Body of pancreas (tissue), 4 donors: Measurements from ENCODE around the gene HIP1. TPM values are rescaled to one million over a fixed set of nuclear protein-coding genes. Genes with fewer than 3 reads are reported as not detected.
"Not testable (repeated sequence)": the region's sequence is repeated elsewhere in the genome, so short reads cannot be mapped to it uniquely, and the experiment has no call there.

ENCODE experiments used
- ATAC-seq: fragments of 150-250 bp; one replicate; pipeline ENCODE4 v1.9.1; 2016
- DNase-seq, 4 donors: peaks; one replicate each; pipeline ENCODE4 v3.0.0-alpha.2; 2019
- H3K27ac ChIP-seq, 4 donors: fragments of 200-600 bp; sonication (generic); 1 replicate in 3 of 4; 2 replicates in 1 of 4; pipeline versions ENCODE4 v1.5.1 to v1.6.1; 2016 to 2019; ENCODE audit warnings: mild to moderate bottlenecking in 1 of 4, mixed read lengths in 1 of 4, moderate library complexity in 1 of 4
- H3K27me3 ChIP-seq, 2 donors: fragments of 200-600 bp; sonication (generic); one replicate each; pipeline ENCODE4 v1.6.0; 2016; ENCODE audit warnings: mild to moderate bottlenecking in 1 of 2
- H3K36me3 ChIP-seq, 2 donors: fragments of 200-600 bp; sonication (generic); replicated peaks in 1 of 2; 2 replicates each; pipeline ENCODE4 v1.5.1; 2016; ENCODE audit warnings: low read depth in 2 of 2; ENCODE audit not compliant: insufficient read depth in 1 of 2
- H3K4me1 ChIP-seq: fragments of 200-600 bp; sonication (generic); one replicate; pipeline ENCODE4 v1.6.0; 2016
- H3K4me3 ChIP-seq, 2 donors: fragments of 200-600 bp; sonication (generic); 1 replicate in 1 of 2; 2 replicates in 1 of 2; pipeline ENCODE4 v1.5.1; 2016 to 2019
- H3K9me3 ChIP-seq, 3 donors: fragments of 200-600 bp; sonication (generic); 1 replicate in 2 of 3; 2 replicates in 1 of 3; pipeline ENCODE4 v1.5.1; 2016
- POLR2A ChIP-seq, 3 donors: fragments of 450-650 bp; IDR thresholded peaks; one replicate each; pipeline ENCODE4 v1.6.1; 2016; ENCODE audit warnings: antibody characterized with exemption in 3 of 3, mild to moderate bottlenecking in 2 of 3
- WGBS, 2 donors: methylation state at CpG; one replicate each; pipeline ENCODE4 v1.1.5; 2017; 5-methylcytosine and 5-hydroxymethylcytosine counted together
- intact Hi-C: fragments of 100-400 bp; cut with DNase I; formaldehyde crosslinking; loops from one replicate; pipeline ENCODE4 v1.15.1; 2023
- small RNA-seq: library from RNA; depleted of rRNA; stranded (forward); fragments of <200 nt; gene quantifications from one replicate; pipeline ENCODE3, GENCODE V24; 2016
- total RNA-seq, 2 donors: library from RNA; depleted of rRNA; stranded (reverse); fragments of >200 nt; gene quantifications; one replicate each; pipeline ENCODE4 v1.1.0, GENCODE V29; 2016

Gene HIP1
- total RNA-seq, 2 donors from 2014 or later = 8.3 to 14.5 TPM

- DNase-seq (peak; percentile 92 to 96 (median 96)), ATAC-seq (peak; percentile 100)
- TF ChIP-seq POLR2A (IDR thresholded peaks at IDR 0.05) = peak; percentile 7 to 70 (median 60)
- Histone ChIP-seq H3K4me3 (peak within 1 kb of the TSS; percentile 77 to 83), H3K27ac (peak within 1 kb of the TSS in 3 of 4 donors; percentile 76 to 86 (median 81))
- H3K9me3 ChIP-seq, intact Hi-C loops, H3K36me3 ChIP-seq, H3K27me3 ChIP-seq, H3K4me1 ChIP-seq: not testable (repeated sequence)
- WGBS, 2 donors = 0% methylated on average over 4 to 49 of the region's 49 CpGs
These were observed 252.6 kb downstream of the HIP1 start, which contains the start of gene POM121C for GRCh38 chr7:75485979-75486643. TSS of gene POM121C (minus strand) at chr7:75486299. CDS start at chr7:75441496, 44,803 bp downstream.

- ATAC-seq, H3K27me3 ChIP-seq, H3K36me3 ChIP-seq, H3K4me1 ChIP-seq, intact Hi-C loops, H3K9me3 ChIP-seq: not testable (repeated sequence)
- WGBS, 2 donors = 0 to 1% methylated on average over 7 to 31 of the region's 32 CpGs
- DNase-seq = peak in 2 of 4 donors; percentile 6 to 13
- peak overlapping the region; percentile 77 to 83 for H3K4me3 ChIP-seq
- peak overlapping the region in 3 of 4 donors; percentile 76 to 86 (median 81) for H3K27ac ChIP-seq
These were observed 253.3 kb downstream of the HIP1 start for GRCh38 chr7:75485355-75485978.

Small RNA genes within 50 kb of the gene (small RNA-seq; reads per million reads assigned to genes)
- gene AC211429.1 (not detected), gene RF00019 (not detected)

Other genes with a start within 250 kb of the HIP1 start
- not detected for gene SPDYE5, start 246.6 kb downstream of the HIP1 start, total RNA-seq
- gene CCL26, start 33.3 kb upstream of the HIP1 start, total RNA-seq = not detected
- gene CCL24, start 74.9 kb upstream of the HIP1 start, total RNA-seq = not detected
- 10 to 100 TPM; 18.7 to 41.2 TPM for gene RHBDD2, start 140.1 kb upstream of the HIP1 start, total RNA-seq
- gene POR, start 176.2 kb upstream of the HIP1 start, total RNA-seq = 100 to 1,000 TPM in 1 of 2 donors, 10 to 100 TPM in 1; 54.2 to 118 TPM